HG02588 (cell line): ENCODE measurements around the gene HAUS3.
A peak's percentile ranks its signal among the peaks of the same experiment; 100 is the strongest.

Source experiments
- ATAC-seq: cut with Tn5 transposase; IDR thresholded peaks from one replicate; pipeline ENCODE4 v1.9.1; 2021; ENCODE audit warnings: mild to moderate bottlenecking, moderate library complexity; ENCODE audit not compliant: unreplicated experiment

Gene HAUS3

DNA sequence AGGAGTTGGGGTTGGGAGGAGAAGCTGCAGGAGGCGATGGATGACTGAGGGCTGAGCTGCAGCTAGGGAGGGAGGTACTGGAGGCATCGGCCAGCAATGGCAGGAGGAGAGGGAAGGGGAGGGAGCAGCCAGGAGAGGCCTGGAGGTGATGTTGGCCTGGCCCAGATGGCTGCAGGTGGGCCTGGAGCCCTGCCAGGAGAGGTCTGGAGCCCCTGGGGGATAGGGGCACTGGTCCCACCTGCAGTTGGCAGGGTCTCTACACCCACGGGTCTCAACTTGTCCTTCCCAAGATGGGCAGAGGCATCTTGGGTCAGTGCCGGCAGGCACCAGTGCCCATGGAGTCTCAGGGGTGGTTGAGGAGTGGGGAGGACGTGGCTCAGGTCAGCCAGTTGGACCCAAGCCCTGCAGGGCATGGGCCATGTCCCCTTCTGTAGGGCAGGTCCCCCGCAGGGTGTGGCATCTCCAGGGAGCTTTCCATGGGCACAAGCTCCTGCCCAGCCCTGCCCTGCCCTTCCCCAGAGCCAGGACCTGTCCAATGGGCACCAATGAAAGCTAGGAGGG, 22.6 kb upstream of the HAUS3 start:
- no peak for ATAC-seq

DNA sequence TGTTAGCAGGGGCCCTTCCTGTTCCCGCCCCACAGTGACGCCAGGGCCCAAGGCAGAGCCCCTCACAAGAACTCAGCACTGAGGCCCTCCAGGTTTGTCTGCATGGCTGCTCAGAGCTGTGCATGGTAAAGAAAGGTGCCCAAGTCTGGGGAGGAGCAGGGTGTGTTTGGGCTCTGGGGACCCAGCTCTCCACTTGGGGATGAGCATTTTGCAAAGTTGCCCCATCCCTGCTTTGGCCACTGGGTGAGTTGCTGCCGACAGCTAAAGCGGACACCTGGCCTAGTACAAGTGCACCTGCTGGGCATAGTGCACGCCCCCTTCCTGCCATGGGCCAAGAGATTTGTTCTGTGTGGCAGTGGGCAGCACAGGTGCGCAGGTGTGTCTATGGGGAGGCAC, 22.0 kb upstream of the HAUS3 start:
- ATAC-seq: no peak

DNA sequence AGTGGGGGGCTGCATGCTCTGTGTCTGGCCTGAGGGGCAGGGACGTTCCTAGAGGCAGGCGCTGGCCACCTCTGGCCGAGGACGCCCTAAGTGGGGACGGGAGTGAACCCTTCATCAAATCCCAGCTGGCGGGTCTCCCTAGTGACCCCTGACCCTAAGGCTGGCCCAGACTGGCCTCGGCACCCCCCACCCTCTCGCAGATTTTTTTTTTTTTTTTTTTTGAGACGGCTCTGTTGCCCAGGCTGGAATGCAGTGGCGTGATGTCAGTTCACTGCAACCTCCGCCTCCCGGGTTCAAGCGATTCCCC, 21.0 kb upstream of the HAUS3 start:
- ATAC-seq: no peak

DNA sequence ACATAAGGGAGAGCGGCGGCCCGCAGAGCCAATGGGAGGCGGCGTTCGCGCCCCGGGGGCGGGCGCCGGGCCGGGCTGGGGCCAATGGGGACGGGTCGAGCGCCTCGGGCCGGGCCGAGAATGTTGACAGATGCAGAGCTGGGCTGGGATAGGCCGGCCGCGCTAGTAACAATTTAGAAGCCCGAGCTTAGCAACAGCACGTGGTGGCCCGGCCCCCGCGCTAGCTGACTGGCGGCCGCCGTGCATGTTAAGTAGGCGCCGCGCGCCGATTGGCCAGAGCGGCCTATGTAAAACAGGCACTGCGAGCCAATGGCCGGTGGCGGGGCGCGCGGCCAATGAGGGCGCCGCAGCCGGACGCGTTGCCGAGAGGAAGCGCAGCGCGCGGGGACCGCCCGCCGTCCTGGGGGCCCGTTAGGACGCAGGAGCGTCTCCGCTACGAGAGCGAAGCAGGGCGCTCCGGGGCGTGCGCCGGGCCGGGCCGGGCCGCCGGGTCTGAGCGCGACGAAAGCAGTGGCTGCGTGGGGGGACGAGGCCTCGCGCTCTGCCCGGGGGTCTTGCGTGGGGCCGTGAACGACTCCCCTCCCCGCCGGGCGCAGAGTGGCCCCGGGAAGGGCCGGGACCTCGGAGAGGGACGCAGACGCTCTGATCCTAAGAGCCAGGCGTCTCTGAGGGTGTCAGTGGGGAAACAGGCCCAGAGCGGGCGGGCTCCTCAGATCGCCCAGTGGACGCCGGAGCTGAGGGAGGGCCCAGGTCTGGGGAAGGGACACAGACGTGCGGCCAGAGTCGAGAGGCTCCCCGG, 20.4 kb upstream of the HAUS3 start:
- peak; percentile 88 for ATAC-seq

DNA sequence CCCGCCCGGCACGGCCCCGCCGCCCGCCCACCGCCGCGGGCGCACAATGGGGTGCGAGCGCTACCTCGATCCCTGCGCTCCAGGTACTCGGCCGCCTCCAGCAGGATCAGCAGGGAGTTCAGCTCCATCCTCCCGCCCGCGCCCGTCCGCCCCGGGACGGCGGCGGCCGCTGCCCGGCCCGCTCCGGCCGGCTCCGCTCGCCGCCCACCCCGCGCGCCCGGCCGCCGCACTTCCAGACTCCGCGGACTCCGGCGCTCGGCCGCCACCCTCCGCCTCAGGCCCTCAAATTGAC, 19.9 kb upstream of the HAUS3 start, which contains the start of gene MXD4:
Gene MXD4 (minus strand): TSS at position 257 of the 292 bp plus-strand sequence. CDS start 129 bp downstream, at position 128.
- ATAC-seq: no peak

DNA sequence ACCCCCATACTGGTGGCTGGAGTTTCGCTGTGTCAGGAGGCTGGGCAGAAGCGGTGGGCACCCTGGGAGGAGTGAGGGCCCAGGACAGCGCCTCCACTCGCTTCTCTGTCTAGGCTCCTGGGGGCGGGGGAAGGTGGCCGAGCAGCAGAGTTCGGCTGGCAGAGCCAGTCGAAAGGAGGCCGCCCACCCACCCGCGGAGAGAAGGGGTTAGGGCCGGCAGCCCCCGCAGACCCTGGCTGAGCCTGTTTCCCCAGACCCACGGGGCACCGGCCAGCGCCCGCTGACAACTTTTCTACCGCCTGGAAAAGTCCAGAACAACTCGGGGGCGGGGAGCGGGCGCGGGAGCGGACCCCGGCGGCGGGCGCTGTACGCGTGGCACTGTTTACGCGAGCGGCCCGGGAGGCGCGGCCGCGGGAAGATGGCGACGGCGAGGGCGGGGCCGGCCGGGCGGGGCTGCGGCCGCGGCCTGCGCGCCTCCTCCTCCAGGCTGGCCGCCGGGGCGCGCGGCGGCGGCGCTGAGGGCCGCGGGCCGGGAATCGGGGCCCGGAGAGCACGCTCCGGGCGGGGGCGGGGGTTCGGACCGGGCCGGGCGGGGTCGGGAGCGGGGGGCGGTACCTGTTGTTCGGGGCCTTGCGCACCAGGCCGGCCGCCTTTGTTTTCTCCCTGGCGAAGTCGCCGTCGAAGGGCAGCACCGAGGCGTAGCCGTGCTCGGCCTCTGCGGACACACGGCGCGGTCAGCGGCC, 19.4 kb upstream of the HAUS3 start:
- no peak for ATAC-seq

DNA sequence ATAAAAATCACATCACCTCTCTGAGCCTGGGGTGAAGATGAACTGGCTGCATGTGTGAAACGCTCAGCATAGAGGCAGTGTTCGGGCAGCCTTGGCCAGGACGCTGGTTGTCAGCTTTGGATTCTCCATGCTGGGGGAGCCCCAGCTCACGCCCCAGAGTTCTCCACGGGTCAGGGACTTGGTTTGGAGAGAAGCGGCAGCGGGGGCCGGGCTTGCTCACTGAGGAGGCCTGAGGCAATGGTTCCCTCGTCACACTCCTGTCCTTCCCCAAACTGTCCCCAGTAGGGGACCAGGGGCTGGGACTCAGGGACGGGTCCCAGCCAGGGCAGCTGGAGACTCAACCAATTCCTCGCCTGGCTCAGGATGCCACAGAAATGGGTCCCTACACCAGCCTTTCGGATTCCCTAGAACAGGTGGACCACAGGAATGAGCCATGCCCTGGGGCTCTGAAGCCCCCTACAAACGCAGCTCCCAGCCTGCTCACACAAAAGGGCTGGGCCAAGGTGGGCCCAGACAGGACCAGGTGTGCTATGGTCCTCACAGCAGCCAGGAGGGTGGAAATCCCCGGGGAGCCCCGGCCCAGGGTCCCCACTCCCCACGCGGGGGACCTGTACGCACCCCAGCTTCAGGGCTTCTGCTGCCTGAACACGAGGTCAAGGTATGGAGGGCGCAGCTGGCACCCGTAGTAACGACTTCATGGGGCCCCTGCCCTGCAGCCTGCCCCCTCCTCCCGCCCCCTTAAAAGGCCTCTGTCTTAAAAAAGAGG, 18.6 kb upstream of the HAUS3 start:
- no peak for ATAC-seq

DNA sequence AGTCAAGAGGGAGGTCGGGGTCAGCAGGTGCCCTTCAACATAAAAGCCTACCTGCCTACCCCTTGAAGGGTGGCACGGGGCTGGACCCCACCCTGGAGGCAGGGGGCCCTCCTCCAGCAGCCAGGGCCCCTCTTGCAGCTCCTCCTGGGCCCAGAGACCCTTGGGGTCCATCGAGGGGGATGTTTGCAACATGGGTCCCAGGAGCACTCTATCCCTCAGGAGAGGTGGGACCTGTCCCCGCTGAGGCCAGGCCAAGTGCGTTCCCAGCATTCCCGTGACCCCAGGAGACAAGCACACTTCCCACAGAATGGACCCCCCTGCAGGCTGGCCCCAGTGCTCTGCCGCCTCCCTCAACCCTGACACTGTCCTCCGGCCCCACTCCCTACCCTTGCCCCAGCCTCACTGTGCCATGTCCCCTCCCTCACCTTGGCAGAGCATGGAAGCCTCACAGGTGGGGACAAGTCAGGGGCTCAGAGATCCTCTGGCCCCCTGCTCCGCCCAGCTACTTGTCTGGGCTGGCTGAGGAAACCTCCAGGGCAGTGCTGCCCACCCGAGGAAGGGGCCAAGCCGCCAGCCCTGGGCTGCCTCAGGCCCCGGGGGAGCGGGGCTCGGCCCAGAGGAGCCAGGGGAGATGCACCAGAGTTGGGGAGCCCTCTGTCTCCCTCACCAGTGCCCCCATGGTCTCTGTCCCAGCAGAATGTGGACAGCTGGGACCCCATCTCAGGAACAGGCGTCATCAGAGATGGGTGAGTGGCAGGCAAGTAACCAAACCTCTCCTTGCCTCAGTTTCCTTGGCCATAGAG, 17.8 kb upstream of the HAUS3 start:
- ATAC-seq: no peak

DNA sequence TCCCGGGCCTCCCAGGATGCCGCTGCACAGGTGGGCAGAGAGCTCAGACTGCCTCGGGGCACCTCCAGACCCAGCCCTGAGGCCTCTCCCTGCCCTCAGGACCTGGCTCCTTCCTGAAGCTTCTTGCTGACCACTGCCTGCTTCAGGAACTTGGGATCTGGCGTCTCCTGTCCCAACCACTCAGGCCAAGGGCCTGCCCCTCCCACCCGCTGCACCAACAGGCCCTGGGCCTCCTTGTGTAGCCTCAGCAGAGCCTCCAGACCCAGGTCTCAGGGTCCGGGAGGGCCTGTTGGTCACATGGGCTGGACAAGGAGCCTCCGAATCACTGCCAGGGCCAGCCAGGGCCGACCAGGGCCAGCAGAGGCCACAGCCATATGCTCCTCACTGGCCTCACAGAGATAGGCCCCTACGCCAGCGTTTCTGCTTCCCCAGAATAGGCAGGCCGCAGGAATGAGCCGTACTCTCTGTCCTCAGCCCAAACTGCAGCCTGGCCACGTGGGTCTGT, 17.2 kb upstream of the HAUS3 start:
- ATAC-seq: no peak

DNA sequence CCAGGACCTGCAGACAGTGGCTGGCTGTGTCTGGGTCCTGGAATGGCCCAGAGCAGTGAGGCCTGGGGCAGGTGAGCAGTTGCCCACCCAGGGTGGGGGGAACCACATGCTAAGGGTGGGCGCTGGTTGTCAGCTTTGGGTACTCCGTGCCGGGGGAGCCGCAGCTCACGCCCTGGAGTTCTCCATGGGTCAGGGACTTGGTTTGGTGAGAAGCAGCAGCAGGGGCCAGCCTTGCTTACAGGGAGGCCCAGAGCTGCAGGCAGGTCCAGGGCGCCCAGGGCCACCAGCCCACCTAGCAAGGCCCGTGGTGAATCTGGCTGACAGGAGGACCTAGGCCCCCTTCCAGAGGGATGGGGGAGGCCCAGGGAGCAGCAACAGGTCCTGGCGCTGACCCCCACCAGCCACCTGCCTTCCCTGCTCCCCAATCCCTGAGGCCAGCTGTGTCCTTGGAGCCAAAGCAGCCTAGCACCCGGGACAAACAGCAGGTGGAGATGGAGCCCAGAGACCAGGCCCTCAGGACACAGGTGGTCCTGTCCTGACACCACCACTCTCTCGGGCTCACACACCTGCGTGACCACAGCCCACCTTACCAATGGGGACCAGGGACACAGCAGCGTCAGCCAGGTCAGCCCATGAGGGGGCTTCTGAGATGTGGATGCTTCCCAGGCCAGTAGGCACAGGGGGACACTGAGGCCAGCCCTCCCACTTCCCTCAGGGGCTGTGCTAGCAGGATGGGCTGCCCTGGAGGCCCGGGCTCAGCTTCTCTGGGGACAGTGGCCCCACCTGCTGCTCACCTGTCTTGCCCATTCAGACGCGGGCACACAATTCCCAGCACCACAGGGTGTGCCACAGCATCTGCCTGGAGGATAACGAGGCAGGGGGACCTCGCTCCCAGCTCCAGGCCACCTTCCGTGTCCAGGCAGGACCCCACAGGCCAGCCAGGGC, 16.4 kb upstream of the HAUS3 start:
- no peak for ATAC-seq

DNA sequence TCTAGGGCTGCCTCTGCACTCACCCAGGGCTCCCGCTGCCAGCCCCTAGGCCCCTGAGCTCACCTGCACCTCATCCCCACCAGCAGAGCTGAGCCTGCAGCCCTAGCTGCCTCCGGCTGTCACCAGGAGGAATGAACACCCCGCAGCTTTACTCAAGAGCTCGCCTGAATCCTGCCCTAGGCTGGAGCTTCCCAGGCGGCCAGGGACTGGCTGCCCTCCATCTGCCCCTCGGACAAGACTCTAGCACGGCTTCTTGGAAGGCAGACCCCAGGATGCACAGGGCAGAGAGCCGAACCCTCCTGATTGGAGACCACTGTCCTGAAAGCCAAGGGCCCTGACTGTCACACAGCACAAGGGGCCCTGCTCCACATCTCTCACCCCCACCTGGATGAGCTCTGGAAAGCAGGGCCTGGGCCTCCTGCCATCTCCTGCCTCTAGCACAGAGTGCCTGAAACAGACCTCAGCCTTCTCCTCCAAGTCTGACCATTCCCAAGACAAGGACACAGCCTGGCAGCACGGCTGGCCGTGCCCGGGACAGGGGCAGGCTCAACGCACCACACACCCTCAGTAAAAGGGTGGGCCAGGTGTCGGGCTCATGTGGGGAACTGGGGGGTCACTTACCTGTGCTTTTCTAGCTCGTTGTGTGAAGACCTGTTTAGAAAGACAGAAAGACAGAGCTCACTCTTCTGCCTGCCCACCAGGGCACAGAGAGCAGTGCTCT, 15.6 kb upstream of the HAUS3 start:
- no peak for ATAC-seq

DNA sequence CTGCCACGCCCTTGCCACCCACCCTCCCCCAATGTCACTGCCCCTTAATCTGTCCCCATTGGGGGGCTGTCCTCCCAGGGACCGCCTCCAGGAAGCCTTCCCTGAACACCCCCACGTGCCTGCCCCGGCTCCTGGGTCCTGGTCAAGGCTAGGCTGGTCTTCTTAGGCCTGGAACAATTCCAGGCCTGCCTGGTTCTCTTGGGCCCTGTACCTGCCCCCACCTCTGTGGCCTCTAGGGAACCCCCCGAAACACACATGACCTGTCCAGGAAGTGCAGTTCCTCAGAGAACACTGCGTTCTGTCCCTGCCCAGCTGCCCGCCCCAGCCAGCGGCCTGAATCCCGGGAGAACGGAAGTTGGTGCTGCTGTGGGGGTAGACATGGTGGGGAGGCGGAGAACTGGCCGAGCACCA, 14.9 kb upstream of the HAUS3 start:
- ATAC-seq: no peak

DNA sequence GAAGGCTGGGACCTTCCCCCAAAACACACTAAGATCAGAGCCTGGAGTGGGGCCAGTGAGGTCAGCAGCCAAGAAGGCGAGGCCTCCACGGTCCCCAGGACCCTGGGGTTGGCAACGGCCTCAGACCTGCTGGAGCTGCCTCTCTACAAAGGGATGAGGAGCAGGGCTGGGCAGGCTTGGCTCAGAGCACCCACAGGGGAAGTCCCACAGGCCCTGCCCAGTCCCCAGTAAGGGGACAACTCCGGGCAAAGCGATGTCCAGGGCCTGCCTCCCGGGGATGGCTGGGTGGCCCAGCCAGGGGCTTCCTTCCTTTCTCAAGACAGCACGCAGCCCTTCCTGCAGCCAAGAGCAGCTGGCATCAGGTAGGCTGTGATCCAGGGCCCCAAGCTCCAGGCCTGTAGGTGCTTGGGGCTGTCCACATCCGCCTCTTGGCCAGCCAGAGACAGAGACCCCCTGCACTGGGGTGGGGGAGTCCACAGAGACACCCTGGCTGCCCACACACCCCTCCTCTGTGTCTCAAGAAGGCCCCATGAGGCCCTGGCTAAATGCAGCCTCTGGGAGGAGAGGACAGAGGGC, 14.3 kb upstream of the HAUS3 start:
- no peak for ATAC-seq

DNA sequence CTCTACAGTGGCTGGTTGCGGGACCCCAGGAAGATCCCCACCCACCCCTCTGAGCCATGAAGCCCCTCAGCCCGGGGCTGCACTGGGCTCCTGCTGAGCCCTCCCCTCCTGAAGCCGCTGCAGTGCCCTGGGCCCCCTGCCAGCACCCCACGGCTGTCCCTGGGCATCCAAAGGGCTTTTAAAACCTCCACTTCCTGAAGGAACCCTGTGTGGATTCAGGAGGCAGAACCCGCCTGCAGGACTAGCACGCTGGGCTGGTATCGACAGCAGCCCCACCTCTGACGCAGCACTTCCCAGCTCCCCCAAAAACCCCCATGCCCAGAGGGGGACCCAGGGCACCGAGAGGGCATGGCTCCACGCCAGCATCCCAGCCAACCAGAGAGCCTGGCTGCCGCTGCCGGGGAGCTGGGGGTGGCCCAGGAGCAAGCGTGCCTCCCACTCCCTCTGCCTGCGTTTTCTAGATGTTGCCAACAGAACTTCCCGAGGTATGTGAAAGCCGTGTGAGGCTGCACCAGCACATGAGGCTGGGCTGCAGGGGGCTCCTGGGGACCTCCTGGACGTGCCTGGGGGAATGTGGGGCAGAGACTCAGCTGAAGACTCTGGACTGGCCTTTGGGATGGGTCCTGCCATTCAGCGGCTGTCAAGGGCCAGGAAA, 13.7 kb upstream of the HAUS3 start:
- no peak for ATAC-seq

DNA sequence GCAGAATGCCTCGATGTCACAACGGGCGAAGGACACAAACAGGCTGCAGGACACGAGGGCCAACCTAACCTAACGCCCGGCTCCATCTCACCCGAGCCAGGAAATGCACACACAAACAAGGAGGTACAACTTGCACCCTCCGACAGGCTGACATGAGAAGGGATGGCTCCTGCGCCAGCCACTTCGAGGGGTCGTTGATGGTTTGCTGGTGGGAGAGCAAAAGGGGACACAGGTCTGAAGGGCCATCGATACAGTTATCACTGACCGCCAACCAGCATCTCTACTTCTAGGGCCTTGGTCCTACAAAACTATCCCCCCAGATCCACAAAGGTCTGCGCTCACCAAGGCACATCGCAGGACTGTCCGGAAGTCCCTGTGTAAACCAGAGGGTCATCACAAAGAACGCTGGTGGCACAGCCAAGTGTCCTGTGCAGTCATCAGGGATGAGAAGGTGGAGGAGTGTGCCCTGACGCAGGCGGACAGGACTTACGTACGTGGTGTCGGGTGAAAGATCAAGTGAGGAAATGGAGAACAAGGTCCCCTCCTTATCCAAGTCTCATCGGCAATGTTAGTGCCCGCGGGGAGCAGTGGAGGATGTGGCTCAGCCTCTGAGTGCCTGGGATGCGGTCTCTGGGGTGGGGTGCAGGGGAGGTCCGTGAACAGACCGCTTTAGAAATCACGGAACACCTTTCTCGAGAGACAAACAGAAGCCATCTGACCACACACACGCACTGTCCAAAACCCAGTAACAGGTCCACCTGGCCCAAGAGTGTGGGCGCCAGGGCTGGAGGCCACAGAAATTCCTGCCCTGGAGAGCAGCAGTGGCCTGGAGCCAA, 13.0 kb upstream of the HAUS3 start:
- no peak for ATAC-seq

DNA sequence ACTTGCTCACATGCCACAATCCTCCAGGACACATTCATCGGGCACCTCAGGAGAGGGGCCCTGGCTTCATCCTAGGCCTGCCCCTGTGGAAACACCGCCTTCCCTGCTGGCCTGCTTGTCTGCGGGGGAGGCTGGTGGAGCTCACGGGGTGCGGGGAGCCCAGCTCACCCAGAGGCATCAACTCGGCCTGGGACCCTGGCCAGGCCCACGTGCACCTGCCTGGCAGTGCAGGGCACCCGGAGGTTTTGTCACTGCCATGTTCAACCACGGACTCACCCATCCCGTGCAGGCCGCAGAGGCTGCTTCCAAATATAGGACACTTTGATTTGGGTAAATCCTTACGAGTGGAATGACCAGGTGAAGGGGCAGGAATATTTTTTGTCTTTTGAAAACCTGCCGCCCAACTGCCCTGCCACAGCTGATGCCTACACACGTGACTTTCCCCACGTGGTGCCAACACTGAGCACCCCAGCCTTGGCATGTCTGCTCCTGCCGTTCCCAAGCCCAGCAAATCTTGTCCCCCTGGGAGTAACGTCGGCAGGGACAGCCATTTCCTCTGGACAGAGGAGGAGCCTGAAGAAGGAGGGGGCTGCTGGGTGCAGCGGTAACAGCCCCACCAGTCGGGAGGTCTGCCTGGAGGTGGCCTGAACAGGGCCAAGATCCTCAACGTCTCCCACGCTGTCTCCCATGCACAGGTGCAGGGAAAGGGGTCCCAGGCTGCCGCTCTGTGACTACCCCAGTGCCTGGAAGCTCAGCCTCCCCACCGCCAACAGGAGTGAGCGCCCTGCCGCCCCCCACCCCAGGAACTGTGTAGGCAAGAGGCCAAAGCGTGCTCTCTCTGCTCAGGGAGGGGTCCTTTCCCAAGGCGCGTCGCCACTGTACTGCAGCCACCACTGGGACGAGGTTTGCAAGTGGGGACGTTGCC, 11.5 kb upstream of the HAUS3 start:
- no peak for ATAC-seq
